Measurements from ENCODE around the gene EML1.

The EML1 gene

DNA sequence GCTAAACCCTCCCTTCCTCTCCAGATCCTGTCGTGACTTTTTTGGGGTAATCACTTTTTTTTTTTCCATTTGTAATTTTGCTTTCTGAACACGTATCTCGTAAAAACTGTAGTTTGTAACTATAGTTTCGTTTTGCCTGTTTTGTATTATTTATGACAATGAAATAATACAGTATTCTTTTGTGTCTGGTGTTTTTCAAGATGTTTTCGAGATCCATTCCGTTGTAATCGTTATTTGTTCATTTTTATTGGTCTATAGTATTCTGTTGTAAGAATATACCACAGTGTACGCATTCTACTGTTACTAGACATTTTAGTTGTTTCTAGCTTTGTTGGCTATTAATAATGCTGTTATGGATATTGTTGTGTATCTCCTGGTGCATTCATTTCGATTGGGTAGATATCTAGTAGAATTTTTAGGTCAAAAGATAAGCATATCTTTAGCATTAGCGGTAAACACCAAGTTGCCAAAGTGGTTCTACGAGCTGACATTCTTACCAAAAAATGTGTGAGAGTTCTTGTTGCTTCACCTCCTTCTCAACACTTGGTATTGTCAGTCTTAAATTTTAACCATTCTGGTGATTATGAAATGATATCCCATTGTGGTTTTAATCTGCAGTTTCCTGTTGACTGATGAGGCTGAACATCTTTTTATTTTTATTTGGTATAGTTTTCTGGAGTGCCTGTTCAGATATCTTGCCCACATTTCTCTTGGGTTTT, 179.7 kb downstream of the EML1 start:
- Histone ChIP-seq H3K4me1 (peaks cover 0 to 10% (median 6%) of the 10 kb centered on the region in 4 donors), H3K9me3 (peaks cover 0 to 20% (median 0%) of the 10 kb centered on the region in 3 donors), H3K36me3 (no peaks in the 10 kb centered on the region), H3K27ac (peak overlapping the region; percentile 63 to 67), H3K4me3 (peak overlapping the region; percentile 67 to 93), H3K27me3 (peaks cover 0 to 2% of the 10 kb centered on the region in 2 donors)
- TF ChIP-seq, protein P1, sequence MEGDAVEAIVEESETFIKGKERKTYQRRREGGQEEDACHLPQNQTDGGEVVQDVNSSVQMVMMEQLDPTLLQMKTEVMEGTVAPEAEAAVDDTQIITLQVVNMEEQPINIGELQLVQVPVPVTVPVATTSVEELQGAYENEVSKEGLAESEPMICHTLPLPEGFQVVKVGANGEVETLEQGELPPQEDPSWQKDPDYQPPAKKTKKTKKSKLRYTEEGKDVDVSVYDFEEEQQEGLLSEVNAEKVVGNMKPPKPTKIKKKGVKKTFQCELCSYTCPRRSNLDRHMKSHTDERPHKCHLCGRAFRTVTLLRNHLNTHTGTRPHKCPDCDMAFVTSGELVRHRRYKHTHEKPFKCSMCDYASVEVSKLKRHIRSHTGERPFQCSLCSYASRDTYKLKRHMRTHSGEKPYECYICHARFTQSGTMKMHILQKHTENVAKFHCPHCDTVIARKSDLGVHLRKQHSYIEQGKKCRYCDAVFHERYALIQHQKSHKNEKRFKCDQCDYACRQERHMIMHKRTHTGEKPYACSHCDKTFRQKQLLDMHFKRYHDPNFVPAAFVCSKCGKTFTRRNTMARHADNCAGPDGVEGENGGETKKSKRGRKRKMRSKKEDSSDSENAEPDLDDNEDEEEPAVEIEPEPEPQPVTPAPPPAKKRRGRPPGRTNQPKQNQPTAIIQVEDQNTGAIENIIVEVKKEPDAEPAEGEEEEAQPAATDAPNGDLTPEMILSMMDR (IDR thresholded peaks at IDR 0.05), result no peak
- intact Hi-C loops (cut with DNase I; ENCODE audit: low total_unique reads), result no loop called here
- no peak for DNase-seq

DNA sequence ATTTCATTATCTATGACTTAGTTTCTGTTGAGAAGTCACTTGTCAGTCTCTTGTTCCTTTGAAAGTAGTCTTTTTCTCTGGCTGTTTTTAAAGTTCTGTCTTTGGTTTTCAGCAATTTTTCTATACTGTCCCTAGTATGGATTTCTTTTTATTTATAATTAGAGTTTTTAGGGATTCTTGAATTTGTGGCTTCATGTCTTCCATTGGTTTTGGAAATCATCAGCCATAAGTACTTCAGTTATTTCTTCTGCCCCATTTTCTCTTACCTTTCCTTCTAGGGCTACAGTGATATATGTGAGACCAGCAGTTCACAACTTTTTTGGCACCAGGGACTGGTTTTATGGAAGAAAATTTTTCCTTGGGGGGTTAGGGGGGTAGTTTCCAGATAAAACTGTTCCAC, 182.0 kb downstream of the EML1 start:
- H3K27ac ChIP-seq, result no peak overlapping the region
- no peaks in the 10 kb centered on the region for H3K27me3 ChIP-seq
- no peak overlapping the region for H3K4me3 ChIP-seq
- TF ChIP-seq, protein P1 (IDR thresholded peaks at IDR 0.05), result no peak
- peaks cover 0 to 10% (median 6%) of the 10 kb centered on the region in 4 donors for H3K4me1 ChIP-seq
- H3K9me3 ChIP-seq, result peaks cover 0 to 20% (median 0%) of the 10 kb centered on the region in 3 donors
- H3K36me3 ChIP-seq, result no peaks in the 10 kb centered on the region
- intact Hi-C loops (cut with DNase I; ENCODE audit: low total_unique reads), result no loop called here
- DNase-seq, result no peak

DNA sequence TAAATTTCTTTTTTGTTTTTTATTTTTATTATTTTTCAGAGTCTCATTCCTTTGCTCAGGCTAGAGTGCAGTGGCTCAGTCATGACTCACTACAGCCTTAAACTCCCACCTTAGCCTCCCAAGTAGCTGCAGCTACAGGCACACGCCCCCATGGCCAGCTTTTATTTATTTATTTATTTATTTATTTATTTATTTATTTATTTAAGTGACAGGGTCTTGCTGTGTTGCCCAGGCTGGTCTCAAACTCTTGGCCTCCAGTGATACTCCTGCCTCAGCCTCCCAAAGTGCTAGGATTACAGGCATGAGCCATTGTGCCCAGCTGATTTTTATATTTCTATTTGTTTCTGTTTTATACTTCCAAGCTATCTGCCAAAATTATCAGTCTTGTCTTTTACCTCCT, 182.8 kb downstream of the EML1 start:
- Histone ChIP-seq H3K36me3 (no peaks in the 10 kb centered on the region), H3K4me3 (no peak overlapping the region), H3K4me1 (peaks cover 0 to 7% (median 3%) of the 10 kb centered on the region in 4 donors), H3K27ac (no peak overlapping the region), H3K27me3 (no peaks in the 10 kb centered on the region), H3K9me3 (peaks cover 0 to 20% (median 0%) of the 10 kb centered on the region in 3 donors)
- intact Hi-C loops (cut with DNase I; ENCODE audit: low total_unique reads), result no loop called here
- DNase-seq, result no peak
- TF ChIP-seq, protein P1 (IDR thresholded peaks at IDR 0.05), result no peak

DNA sequence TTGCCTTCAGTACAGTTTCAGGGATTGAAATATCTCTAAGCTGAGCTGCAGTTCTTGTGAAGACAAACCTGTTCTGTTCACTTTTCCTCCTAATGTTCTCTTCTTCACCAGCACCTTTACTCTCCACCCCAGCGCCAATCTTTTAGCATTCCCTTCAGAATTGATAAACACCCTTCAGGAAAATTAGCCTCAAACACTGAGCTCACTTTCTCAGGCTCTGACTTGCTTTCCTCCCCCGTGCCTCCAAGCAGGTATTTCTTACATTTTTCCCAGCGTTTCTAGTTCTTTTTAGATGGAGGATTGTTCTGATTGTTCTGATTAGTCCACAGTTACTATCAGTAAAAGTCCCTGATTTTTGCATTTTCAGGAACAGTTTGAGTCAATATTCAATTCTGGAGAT, 183.5 kb downstream of the EML1 start:
- Histone ChIP-seq H3K27ac (no peak overlapping the region), H3K9me3 (peaks cover 0 to 20% (median 0%) of the 10 kb centered on the region in 3 donors), H3K4me3 (no peak overlapping the region), H3K4me1 (peaks cover 0 to 4% (median 2%) of the 10 kb centered on the region in 4 donors), H3K27me3 (no peaks in the 10 kb centered on the region), H3K36me3 (no peaks in the 10 kb centered on the region)
- intact Hi-C loops (cut with DNase I; ENCODE audit: low total_unique reads), result no loop called here
- DNase-seq, result no peak
- TF ChIP-seq, protein P1 (IDR thresholded peaks at IDR 0.05), result no peak

DNA sequence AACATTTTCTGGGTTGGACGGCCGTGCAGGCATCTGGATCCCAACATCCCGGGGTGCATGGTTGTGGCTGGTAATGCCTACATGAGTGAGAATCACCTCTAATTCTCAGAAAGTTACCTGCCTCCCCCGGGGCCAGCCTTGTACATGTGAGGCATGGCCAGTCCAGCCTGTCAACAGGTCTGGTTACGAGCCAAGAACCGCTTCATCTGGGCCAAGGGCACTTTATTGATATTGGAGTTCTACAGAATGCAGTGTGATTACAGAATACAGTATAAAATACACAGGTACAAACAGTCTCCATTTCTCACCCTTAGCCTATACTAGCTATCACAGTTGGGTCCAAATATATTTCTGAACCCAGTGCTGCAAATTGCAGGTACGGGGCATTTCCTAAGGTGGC, 187.1 kb downstream of the EML1 start:
- H3K36me3 ChIP-seq, result no peaks in the 10 kb centered on the region
- H3K4me1 ChIP-seq, result no peaks in the 10 kb centered on the region
- no peak overlapping the region for H3K4me3 ChIP-seq
- intact Hi-C loops (cut with DNase I; ENCODE audit: low total_unique reads), result loop anchor here (2.0 to 10.0 kb wide), 3 partner anchors 55 to 212 kb away; no protein-coding TSS in a partner anchor
- peaks cover 0 to 10% (median 0%) of the 10 kb centered on the region in 3 donors for H3K9me3 ChIP-seq
- H3K27ac ChIP-seq, result no peak overlapping the region
- no peak for DNase-seq
- no peaks in the 10 kb centered on the region for H3K27me3 ChIP-seq
- TF ChIP-seq, protein P1 (IDR thresholded peaks at IDR 0.05), result no peak

Measured in tibial artery (tissue), 4 donors.